Measurements from ENCODE around the gene ZNF239. TPM values are rescaled to one million over a fixed set of nuclear protein-coding genes. Genes with fewer than 3 reads are reported as not detected.

ZNF239 gene
- total and polyA plus RNA-seq, 2 experiments from 2014 or later = 6.2 to 6.8 TPM

DNA sequence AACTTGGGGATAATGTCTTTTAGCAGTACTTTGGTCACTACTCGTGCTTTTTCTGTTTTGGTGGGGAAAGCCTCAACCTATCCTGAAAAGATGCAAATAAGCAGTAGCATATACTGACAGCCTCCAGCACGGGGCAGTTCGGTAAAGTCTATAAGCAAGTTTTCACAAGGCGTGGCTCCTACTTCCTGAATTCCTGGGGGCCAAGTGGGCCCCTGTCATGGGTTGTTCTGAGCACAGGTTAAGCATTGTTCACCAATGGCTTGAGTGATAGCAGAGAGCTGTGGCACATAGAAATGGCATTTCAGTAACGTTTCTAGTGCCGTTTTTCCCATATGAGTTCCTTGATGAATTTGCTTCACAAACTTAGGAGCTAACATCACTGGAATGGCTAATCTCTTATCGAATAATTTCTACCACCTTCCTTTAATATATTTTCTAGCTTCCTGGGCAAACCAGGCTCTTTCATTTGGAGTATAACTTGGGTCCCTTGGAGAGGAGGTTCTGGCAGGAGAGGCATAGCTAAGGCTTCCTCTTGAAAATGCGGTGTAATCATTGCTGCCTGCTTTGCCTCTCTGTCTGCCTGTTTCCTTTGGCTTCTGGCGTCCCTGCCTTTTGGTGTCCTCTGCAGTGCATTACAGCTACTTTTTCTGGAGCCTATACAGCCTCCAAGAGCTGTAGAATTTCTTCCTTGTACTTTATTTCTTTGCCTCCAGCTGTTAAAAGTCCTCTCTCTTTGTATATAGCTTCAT, 11.7 kb upstream of the ZNF239 start:
- Histone ChIP-seq H3K4me2 (ENCODE audit: unreplicated experiment) (no peak overlapping the region), H3K4me3 (no peak overlapping the region), H3K9ac (no peak overlapping the region), H3K4me1 (ENCODE audit: insufficient read depth) (no peaks in the 10 kb centered on the region), H3K36me3 (ENCODE audit: low read depth) (no peaks in the 10 kb centered on the region), H3K27ac (no peak overlapping the region), H3K9me2 (ENCODE audit: insufficient read depth) (no peaks in the 10 kb centered on the region), H3K79me2 (ENCODE audit: insufficient read depth) (no peaks in the 10 kb centered on the region), H3F3A (ENCODE audit: insufficient read depth) (no peaks in the 10 kb centered on the region), H3K27me3 (replicated peaks; ENCODE audit: insufficient read depth) (0 out of 2 replicates have a peak, but pooled peaks cover 6% of the 10 kb centered on the region), H2AFZ (no peak overlapping the region), H3K9me3 (ENCODE audit: low read depth) (no peaks in the 10 kb centered on the region), H4K20me1 (ENCODE audit: insufficient read depth) (no peaks in the 10 kb centered on the region)
- in situ Hi-C loops (cut with MboI) = no loop called here
- TF ChIP-seq EZH2phosphoT487 (IDR thresholded peaks at IDR 0.05; ENCODE audit: insufficient read depth, low read depth) (no peak), EZH2 (IDR thresholded peaks at IDR 0.05; ENCODE audit: insufficient read depth, poor library complexity, severe bottlenecking) (no peak)
- no peak for DNase-seq
- 68 to 70% methylated on average over 9 of the region's 9 CpGs for WGBS, 2 experiments (ENCODE audit: low coverage in 1 of 2, low lambda C conversion rate in 2 of 2, missing lambda C conversion rate in 2 of 2)

DNA sequence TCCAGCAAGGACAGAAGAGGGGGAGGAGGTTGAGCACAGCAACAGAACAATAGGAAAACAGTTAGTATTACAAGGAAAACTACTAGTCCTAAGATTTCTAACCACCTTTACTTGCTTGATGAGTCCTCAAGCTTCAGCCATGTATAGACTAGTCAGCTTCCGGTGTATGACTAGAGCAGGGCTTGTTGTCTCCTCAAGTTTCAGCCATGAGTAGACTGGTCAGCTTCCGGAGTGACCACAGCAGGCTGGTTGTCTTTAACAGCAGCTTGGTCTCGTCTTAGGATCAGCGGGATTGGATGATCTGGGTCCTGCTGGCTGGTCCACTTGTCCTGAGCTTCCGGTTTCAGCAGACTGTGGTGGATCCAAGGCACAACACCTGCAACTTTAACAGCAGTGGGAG, 10.6 kb upstream of the ZNF239 start:
- Histone ChIP-seq H3K27ac (no peak overlapping the region), H4K20me1 (ENCODE audit: insufficient read depth) (no peaks in the 10 kb centered on the region), H3K36me3 (ENCODE audit: low read depth) (no peaks in the 10 kb centered on the region), H2AFZ (no peak overlapping the region), H3K79me2 (ENCODE audit: insufficient read depth) (no peaks in the 10 kb centered on the region), H3K27me3 (replicated peaks; ENCODE audit: insufficient read depth) (no peaks in the 10 kb centered on the region; the same call in 1 of the 2 replicates), H3K4me3 (no peak overlapping the region), H3F3A (ENCODE audit: insufficient read depth) (no peaks in the 10 kb centered on the region), H3K9ac (no peak overlapping the region), H3K9me2 (ENCODE audit: insufficient read depth) (no peaks in the 10 kb centered on the region), H3K4me1 (ENCODE audit: insufficient read depth) (no peaks in the 10 kb centered on the region), H3K4me2 (ENCODE audit: unreplicated experiment) (no peak overlapping the region), H3K9me3 (ENCODE audit: low read depth) (no peaks in the 10 kb centered on the region)
- WGBS, 2 experiments (ENCODE audit: low coverage in 1 of 2, low lambda C conversion rate in 2 of 2, missing lambda C conversion rate in 2 of 2) = 57 to 65% methylated on average over 5 of the region's 5 CpGs
- in situ Hi-C loops (cut with MboI) = no loop called here
- DNase-seq = peak; percentile 54
- TF ChIP-seq EZH2phosphoT487 (IDR thresholded peaks at IDR 0.05; ENCODE audit: insufficient read depth, low read depth) (no peak), EZH2 (IDR thresholded peaks at IDR 0.05; ENCODE audit: insufficient read depth, poor library complexity, severe bottlenecking) (no peak)

DNA sequence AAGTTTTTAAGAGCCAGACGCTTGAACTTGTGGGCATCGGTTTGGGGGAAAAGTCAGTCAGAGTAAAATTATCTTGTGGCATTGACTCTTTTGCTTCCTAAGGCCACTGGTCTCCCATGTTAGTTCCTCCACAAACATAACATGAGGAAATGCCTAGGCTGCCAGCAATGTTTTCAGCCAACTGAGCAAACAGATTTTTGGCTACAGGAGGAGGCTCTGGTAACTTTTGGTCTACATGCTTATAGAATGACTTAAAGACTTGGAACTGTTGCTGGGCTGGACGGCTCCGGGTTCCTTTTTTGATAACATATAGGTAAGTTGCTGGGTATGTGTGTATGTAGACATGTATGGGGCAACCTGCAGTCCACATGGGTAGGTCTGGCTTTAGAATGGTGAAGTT, 9.6 kb upstream of the ZNF239 start:
- Histone ChIP-seq H3K9me3 (ENCODE audit: low read depth) (no peaks in the 10 kb centered on the region), H3K79me2 (ENCODE audit: insufficient read depth) (no peaks in the 10 kb centered on the region), H3F3A (ENCODE audit: insufficient read depth) (no peaks in the 10 kb centered on the region), H3K36me3 (ENCODE audit: low read depth) (no peaks in the 10 kb centered on the region), H3K4me2 (ENCODE audit: unreplicated experiment) (no peak overlapping the region), H3K9ac (no peak overlapping the region), H3K4me1 (ENCODE audit: insufficient read depth) (no peaks in the 10 kb centered on the region), H4K20me1 (ENCODE audit: insufficient read depth) (no peaks in the 10 kb centered on the region), H3K4me3 (no peak overlapping the region), H3K27me3 (replicated peaks; ENCODE audit: insufficient read depth) (no peaks in the 10 kb centered on the region; the same call in 1 of the 2 replicates), H3K27ac (no peak overlapping the region), H2AFZ (no peak overlapping the region), H3K9me2 (ENCODE audit: insufficient read depth) (no peaks in the 10 kb centered on the region)
- 77 to 87% methylated on average over 4 of the region's 4 CpGs for WGBS, 2 experiments (ENCODE audit: low coverage in 1 of 2, low lambda C conversion rate in 2 of 2, missing lambda C conversion rate in 2 of 2)
- in situ Hi-C loops (cut with MboI) = no loop called here
- TF ChIP-seq EZH2 (IDR thresholded peaks at IDR 0.05; ENCODE audit: insufficient read depth, poor library complexity, severe bottlenecking) (no peak), EZH2phosphoT487 (IDR thresholded peaks at IDR 0.05; ENCODE audit: insufficient read depth, low read depth) (no peak)
- no peak for DNase-seq

DNA sequence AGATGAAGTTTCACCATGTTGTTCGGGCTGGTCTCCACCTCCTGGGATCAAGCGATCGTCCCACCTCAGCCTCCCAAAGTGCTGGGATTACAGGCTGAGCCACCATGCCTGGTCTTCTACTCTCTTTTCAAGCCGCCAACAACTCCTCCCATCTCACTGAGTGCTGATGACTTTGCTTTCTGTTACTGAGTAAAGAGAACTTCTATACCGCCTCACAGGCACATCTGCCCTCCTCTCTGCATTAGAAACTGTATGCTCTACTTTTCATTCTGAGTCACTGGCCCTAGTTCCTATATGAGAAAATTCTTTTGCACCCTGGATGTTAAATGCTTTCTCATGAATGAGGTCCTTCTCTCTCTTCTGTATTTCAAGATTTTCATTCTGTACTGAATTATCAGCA, 2.2 kb upstream of the ZNF239 start:
- no peak overlapping the region for H3K4me3 ChIP-seq
- in situ Hi-C loops (cut with MboI) = no loop called here
- no peak overlapping the region for H3K9ac ChIP-seq
- H3K79me2 ChIP-seq (ENCODE audit: insufficient read depth) = no peaks in the 10 kb centered on the region
- peaks cover 4% of the 10 kb centered on the region; the same call in 1 of the 2 replicates for H3K4me1 ChIP-seq (ENCODE audit: insufficient read depth)
- H2AFZ ChIP-seq = no peak overlapping the region
- H3K27me3 ChIP-seq (replicated peaks; ENCODE audit: insufficient read depth) = no peaks in the 10 kb centered on the region; the same call in 1 of the 2 replicates
- no peaks in the 10 kb centered on the region for H3F3A ChIP-seq (ENCODE audit: insufficient read depth)
- no peak for DNase-seq
- no peaks in the 10 kb centered on the region for H4K20me1 ChIP-seq (ENCODE audit: insufficient read depth)
- H3K27ac ChIP-seq = no peak overlapping the region
- no peaks in the 10 kb centered on the region for H3K36me3 ChIP-seq (ENCODE audit: low read depth)
- H3K4me2 ChIP-seq (ENCODE audit: unreplicated experiment) = no peak overlapping the region
- no peak for TF ChIP-seq EZH2 (IDR thresholded peaks at IDR 0.05; ENCODE audit: insufficient read depth, poor library complexity, severe bottlenecking)
- TF ChIP-seq EZH2phosphoT487 (IDR thresholded peaks at IDR 0.05; ENCODE audit: insufficient read depth, low read depth) = no peak
- H3K9me2 ChIP-seq (ENCODE audit: insufficient read depth) = no peaks in the 10 kb centered on the region
- no peaks in the 10 kb centered on the region for H3K9me3 ChIP-seq (ENCODE audit: low read depth)
- WGBS, 2 experiments (ENCODE audit: low coverage in 1 of 2, low lambda C conversion rate in 2 of 2, missing lambda C conversion rate in 2 of 2) = 92 to 94% methylated on average over 4 of the region's 5 CpGs

All from GM23248 (cell line).